Neuronal stem cell (in vitro differentiated cells): ENCODE results near the gene SEC14L1. TPM values are rescaled to one million over a fixed set of nuclear protein-coding genes. Genes with fewer than 3 reads are reported as not detected.

ENCODE experiments used
- DNase-seq: peaks from one replicate; pipeline ENCODE4 v3.0.0-alpha.2; 2013; ENCODE audit warnings: low spot score
- H2AFZ ChIP-seq: one replicate; pipeline ENCODE4 v1.6.1; 2013; ENCODE audit warnings: mild to moderate bottlenecking, low read length, inconsistent platforms
- H2AK5ac ChIP-seq: 2 replicates; pipeline ENCODE4 v1.6.1; 2013; ENCODE audit warnings: low read depth, mild to moderate bottlenecking, inconsistent platforms, low read length, moderate library complexity, mixed read lengths
- H2BK120ac ChIP-seq: 2 replicates; pipeline ENCODE4 v1.6.1; 2013; ENCODE audit warnings: low read depth, mild to moderate bottlenecking, inconsistent platforms, low read length, moderate library complexity, mixed read lengths
- H2BK12ac ChIP-seq: one replicate; pipeline ENCODE4 v1.6.1; 2013; ENCODE audit warnings: low read length, inconsistent platforms
- H2BK15ac ChIP-seq: 2 replicates; pipeline ENCODE4 v1.6.1; 2013; ENCODE audit warnings: mild to moderate bottlenecking, low read length, inconsistent platforms, mixed read lengths
- H2BK5ac ChIP-seq: one replicate; pipeline ENCODE4 v1.6.1; 2013; ENCODE audit warnings: inconsistent platforms, mild to moderate bottlenecking, low read length, moderate library complexity
- H3K14ac ChIP-seq: one replicate; pipeline ENCODE4 v1.6.1; 2013; ENCODE audit warnings: low read length, inconsistent platforms
- H3K18ac ChIP-seq: 2 replicates; pipeline ENCODE4 v1.6.1; 2013; ENCODE audit warnings: low read length, inconsistent platforms
- H3K23ac ChIP-seq: 2 replicates; pipeline ENCODE4 v1.6.1; 2013; ENCODE audit warnings: low read depth, mild to moderate bottlenecking, mixed read lengths, low read length, inconsistent platforms; ENCODE audit not compliant: poor library complexity
- H3K27ac ChIP-seq: replicated peaks from 3 replicates; pipeline ENCODE4 v1.5.1; 2013; ENCODE audit warnings: low read length, inconsistent platforms
- H3K27me3 ChIP-seq, 3 experiments: 2 replicates each; pipeline ENCODE4 v1.6.1; 2013; ENCODE audit warnings: low read length in 3 of 3, mild to moderate bottlenecking in 2 of 3, inconsistent platforms in 1 of 3, low read depth in 1 of 3, mixed read lengths in 1 of 3, moderate library complexity in 1 of 3; ENCODE audit not compliant: control insufficient read depth in 3 of 3, insufficient read depth in 3 of 3
- H3K36me3 ChIP-seq, 2 donors: replicated peaks in 1 of 2; 2 replicates each; pipeline ENCODE4 v1.6.1; 2013; ENCODE audit warnings: low read length in 2 of 2; ENCODE audit not compliant: control insufficient read depth in 2 of 2, insufficient read depth in 2 of 2
- H3K4ac ChIP-seq: 2 replicates; pipeline ENCODE4 v1.6.1; 2013; ENCODE audit warnings: inconsistent platforms, mild to moderate bottlenecking, low read length, moderate library complexity
- H3K4me1 ChIP-seq, 2 donors: 1 replicate in 1 of 2; 2 replicates in 1 of 2; pipeline ENCODE4 v1.6.1; 2013; ENCODE audit warnings: low read length in 2 of 2, low read depth in 1 of 2; ENCODE audit not compliant: control insufficient read depth in 2 of 2, insufficient read depth in 1 of 2
- H3K4me2 ChIP-seq: one replicate; pipeline ENCODE4 v1.6.1; 2013; ENCODE audit warnings: mild to moderate bottlenecking, low read length, inconsistent platforms; ENCODE audit not compliant: insufficient read depth, poor library complexity, severe bottlenecking
- H3K4me3 ChIP-seq, 2 donors: 2 replicates each; pipeline ENCODE4 v1.5.1; 2013; ENCODE audit warnings: low read length in 2 of 2, mild to moderate bottlenecking in 2 of 2, inconsistent platforms in 1 of 2, moderate library complexity in 1 of 2
- H3K79me1 ChIP-seq: one replicate; pipeline ENCODE4 v1.6.1; 2013; ENCODE audit warnings: low read depth, mild to moderate bottlenecking, inconsistent platforms, low read length, moderate library complexity
- H3K9ac ChIP-seq: one replicate; pipeline ENCODE4 v1.6.1; 2013; ENCODE audit warnings: mild to moderate bottlenecking, low read depth, low read length, inconsistent platforms; ENCODE audit not compliant: poor library complexity
- H3K9me3 ChIP-seq, 2 donors: replicated peaks in 1 of 2; 2 replicates each; pipeline versions ENCODE3 to v1.6.1; 2013; ENCODE audit warnings: low read length in 2 of 2, mild to moderate bottlenecking in 2 of 2, inconsistent platforms in 1 of 2, low read depth in 1 of 2, mixed read lengths in 1 of 2, moderate library complexity in 1 of 2; ENCODE audit not compliant: control insufficient read depth in 2 of 2, insufficient read depth in 1 of 2
- H4K8ac ChIP-seq: one replicate; pipeline ENCODE4 v1.6.1; 2013; ENCODE audit warnings: low read depth, mild to moderate bottlenecking, inconsistent platforms, low read length, moderate library complexity
- H4K91ac ChIP-seq: one replicate; pipeline ENCODE4 v1.6.1; 2013; ENCODE audit warnings: low read length, low read depth, mild to moderate bottlenecking, inconsistent platforms; ENCODE audit not compliant: poor library complexity
- WGBS, 2 donors: extraction: QIAGEN DNeasy Blood & Tissue Kit; methylation state at CpG; one replicate each; pipeline ENCODE4 v1.1.7; 2013; ENCODE audit warnings: missing lambda C conversion rate in 2 of 2, mixed read lengths in 1 of 2; ENCODE audit not compliant: insufficient read length in 2 of 2, insufficient replicate concordance in 1 of 2; ENCODE audit errors: extremely low coverage in 2 of 2; 5-methylcytosine and 5-hydroxymethylcytosine counted together
- small RNA-seq: library from polyadenylated mRNA; stranded (forward); fragments of <200 nt; extraction: miRNeasy Mini kit (QIAGEN cat#:217004); gene quantifications from one replicate; pipeline ENCODE3, GENCODE V24; 2013; ENCODE audit not compliant: insufficient read depth

Gene SEC14L1

GRCh38 chr17:77264617-77265230 lies 124.0 kb downstream of the SEC14L1 start:
- peak overlapping the region; percentile 28 for H2BK15ac ChIP-seq
- H2AK5ac ChIP-seq: peak overlapping the region; percentile 84
- H3K79me1 ChIP-seq: no peaks in the 10 kb centered on the region
- no peak for DNase-seq
- no peak overlapping the region for H3K4ac ChIP-seq
- H2BK5ac ChIP-seq: no peak overlapping the region
- H2AFZ ChIP-seq: no peak overlapping the region
- no peak overlapping the region for H3K14ac ChIP-seq
- H3K9ac ChIP-seq: no peak overlapping the region
- H3K4me1 ChIP-seq: peaks cover 0 to 2% of the 10 kb centered on the region in 2 donors
- H3K36me3 ChIP-seq: no peaks in the 10 kb centered on the region
- H3K4me2 ChIP-seq: no peak overlapping the region
- no peak overlapping the region for H4K8ac ChIP-seq
- no peaks in the 10 kb centered on the region for H3K27me3 ChIP-seq
- H3K9me3 ChIP-seq: no peaks in the 10 kb centered on the region
- H3K4me3 ChIP-seq: no peak overlapping the region
- H2BK12ac ChIP-seq: no peak overlapping the region
- H4K91ac ChIP-seq: no peak overlapping the region
- no CpG with 5 or more reads among the region's 22 CpGs for WGBS, 2 donors
- no peak overlapping the region for H3K27ac ChIP-seq
- no peak overlapping the region for H3K23ac ChIP-seq
- peak overlapping the region; percentile 6 for H3K18ac ChIP-seq
- H2BK120ac ChIP-seq: no peak overlapping the region

- no peak for DNase-seq
These were observed 125.4 kb downstream of the SEC14L1 start for GRCh38 chr17:77266213-77266612.

More at GRCh38 chr17:77266213-77266612, 125.4 kb downstream of the SEC14L1 start:
- Histone ChIP-seq H3K23ac (no peak overlapping the region), H2BK12ac (no peak overlapping the region), H3K36me3 (no peaks in the 10 kb centered on the region), H2BK5ac (no peak overlapping the region), H3K9me3 (no peaks in the 10 kb centered on the region), H3K18ac (no peak overlapping the region), H3K14ac (no peak overlapping the region), H3K4me3 (no peak overlapping the region), H3K27ac (no peak overlapping the region), H4K91ac (no peak overlapping the region), H3K27me3 (no peaks in the 10 kb centered on the region), H2BK120ac (no peak overlapping the region), H3K9ac (no peak overlapping the region), H3K4ac (no peak overlapping the region), H4K8ac (peak overlapping the region; percentile 29), H2BK15ac (no peak overlapping the region), H3K4me2 (no peak overlapping the region), H3K4me1 (peaks cover 0 to 2% of the 10 kb centered on the region in 2 donors), H3K79me1 (no peaks in the 10 kb centered on the region), H2AFZ (no peak overlapping the region), H2AK5ac (peak overlapping the region; percentile 15)
- WGBS, 2 donors: no CpG with 5 or more reads among the region's 4 CpGs

Small RNAs within 50 kb of the gene (small RNA-seq; reads per million reads assigned to genes)
- gene RNU4-47P: not detected
